K562 (cell line): Measurements from ENCODE around the gene LHPP. TPM values are rescaled to one million over a fixed set of nuclear protein-coding genes. Genes with fewer than 3 reads are reported as not detected.

Experiments
- ATAC-seq: fragments of 200-7000 bp; cut with Tn5 transposase; 3 replicates; pipeline ENCODE4 v1.9.1; 2020; ENCODE audit warnings: moderate library complexity
- BruUV-seq: library from RNA; stranded (reverse); fragments of 400-500 nt; replicated peaks from 2 replicates; lab custom pipeline; 2021; lab: Mats Ljungman, UMichigan
- CTCF ChIA-PET: fragments of 300-600 bp; formaldehyde crosslinking; extraction: SDS; loops from one replicate; lab custom pipeline; 2021; ENCODE audit warnings: low intra/inter-chr PET ratio; lab: Yijun Ruan, JAX
- POLR2A ChIA-PET: fragments of 300-600, 350-650 bp; sonication (Branson Sonifier 250); formaldehyde crosslinking; extraction: SDS; loops from one replicate; lab custom pipeline; 2021; ENCODE audit warnings: antibody characterized with exemption, inconsistent platforms; lab: Yijun Ruan, JAX
- DNase-seq, 4 experiments: peaks; one replicate each; pipeline versions ENCODE4 v3.0.0 to v3.0.0-alpha.2; 2011 to 2018; ENCODE audit warnings: low spot score in 3 of 4, mixed read lengths in 3 of 4; ENCODE audit errors: extremely low read depth in 1 of 4
- FAIRE-seq: peaks from 2 replicates; lab custom pipeline; 2011; peaks lifted over from hg19 to GRCh38; lab: Jason Lieb, UNC
- H2AFZ ChIP-seq: 2 replicates; pipeline ENCODE4 v1.6.0; 2011; ENCODE audit warnings: low read depth, low read length, control low read depth, inconsistent platforms
- H3K27ac ChIP-seq: fragments of 200-600 bp; 3 replicates; pipeline ENCODE4 v1.8.0; 2011; ENCODE audit warnings: low read depth, mild to moderate bottlenecking, control low read depth, inconsistent platforms, low read length, moderate library complexity, mixed read lengths; ENCODE audit errors: extremely low read depth
- H3K27me3 ChIP-seq, 2 experiments: fragments of 300-600 bp in 1 of 2; 2 replicates in 1 of 2; 3 replicates in 1 of 2; pipeline versions ENCODE4 v1.6.0 to v1.8.0; 2011; ENCODE audit warnings: inconsistent platforms in 2 of 2, low read length in 2 of 2, mild to moderate bottlenecking in 1 of 2, mixed read lengths in 1 of 2, moderate library complexity in 1 of 2; ENCODE audit not compliant: control insufficient read depth in 2 of 2, insufficient read depth in 2 of 2
- H3K36me3 ChIP-seq: fragments of 300-600 bp; 3 replicates; pipeline ENCODE4 v1.8.0; 2011; ENCODE audit warnings: mild to moderate bottlenecking, low read length, inconsistent platforms; ENCODE audit not compliant: control insufficient read depth, insufficient read depth
- H3K4me1 ChIP-seq, 2 experiments: fragments of 200-600 bp in 1 of 2; replicated peaks in 1 of 2; 2 replicates in 1 of 2; 3 replicates in 1 of 2; pipeline versions ENCODE4 v1.5.1 to v1.8.0; 2011; ENCODE audit warnings: inconsistent platforms in 2 of 2, low read length in 2 of 2, mild to moderate bottlenecking in 1 of 2, mixed read lengths in 1 of 2, moderate library complexity in 1 of 2; ENCODE audit not compliant: control insufficient read depth in 2 of 2, insufficient read depth in 2 of 2
- H3K4me2 ChIP-seq: 2 replicates; pipeline ENCODE4 v1.6.1; 2011; ENCODE audit warnings: low read length, control low read depth, inconsistent platforms, mixed read lengths; ENCODE audit not compliant: insufficient read depth
- H3K4me3 ChIP-seq: fragments of 200-600 bp; sonication (generic), shearing (Covaris generic); 2 replicates; pipeline ENCODE4 v1.5.1; 2016; ENCODE audit warnings: control low read depth, inconsistent platforms
- H3K79me2 ChIP-seq: fragments of 200-600 bp; 3 replicates; pipeline ENCODE4 v1.8.0; 2011; ENCODE audit warnings: low read length, inconsistent platforms; ENCODE audit not compliant: control insufficient read depth, insufficient read depth
- H3K9ac ChIP-seq, 2 experiments: 2 replicates each; pipeline versions ENCODE4 v1.6.0 to v1.6.1; 2011; ENCODE audit warnings: low read depth in 2 of 2, low read length in 2 of 2, control low read depth in 1 of 2, inconsistent platforms in 1 of 2, mild to moderate bottlenecking in 1 of 2, mixed read lengths in 1 of 2; ENCODE audit not compliant: insufficient read depth in 1 of 2
- H3K9me1 ChIP-seq: one replicate; pipeline ENCODE4 v1.6.0; 2011; ENCODE audit warnings: inconsistent platforms, mild to moderate bottlenecking, low read length, moderate library complexity; ENCODE audit not compliant: control insufficient read depth, insufficient read depth
- H3K9me3 ChIP-seq: replicated peaks from 2 replicates; pipeline ENCODE4 v1.5.1; 2011; ENCODE audit warnings: low read depth, low read length, inconsistent platforms; ENCODE audit not compliant: control insufficient read depth, insufficient read depth
- H4K20me1 ChIP-seq: replicated peaks from 2 replicates; pipeline ENCODE4 v1.6.1; 2011; ENCODE audit warnings: low read length, inconsistent platforms, mixed read lengths; ENCODE audit not compliant: control insufficient read depth, insufficient read depth
- ESRRA ChIP-seq: fragments of 450-650 bp; IDR thresholded peaks from 2 replicates; pipeline ENCODE4 v1.6.1; 2014; ENCODE audit warnings: low read depth, mild to moderate bottlenecking, moderate library complexity, borderline replicate concordance
- HNRNPL ChIP-seq: fragments of 200-400 bp; formaldehyde crosslinking; IDR thresholded peaks from 2 replicates; pipeline ENCODE4 v1.6.1; 2017; ENCODE audit warnings: low read depth, mild to moderate bottlenecking, low read length
- NFE2 ChIP-seq: IDR thresholded peaks from 2 replicates; pipeline ENCODE4 v1.6.1; 2014; ENCODE audit warnings: antibody characterized with exemption, low read depth
- PPARD ChIP-seq: fragments of 250-450 bp; sonication (Bioruptor Pico); IDR thresholded peaks from 2 replicates; pipeline ENCODE4 v1.8.0; 2022; ENCODE audit warnings: inconsistent platforms, mild to moderate bottlenecking, moderate library complexity
- RBM25 ChIP-seq: fragments of 200-400 bp; formaldehyde crosslinking; IDR thresholded peaks from 2 replicates; pipeline ENCODE4 v1.6.1; 2018; ENCODE audit warnings: low read length, low read depth, moderate library complexity; ENCODE audit not compliant: severe bottlenecking
- RUNX1 ChIP-seq: sonication (generic); IDR thresholded peaks from 2 replicates; pipeline ENCODE4 v1.6.1; 2016; ENCODE audit warnings: antibody characterized with exemption, low read depth
- WGBS: fragments of 100-300 bp; shearing (Covaris generic); methylation state at CpG from one replicate; pipeline ENCODE4 v1.1.6; 2016; ENCODE audit warnings: low coverage, mixed read lengths; ENCODE audit not compliant: insufficient coverage; ENCODE audit errors: missing lambda C conversion rate; 5-methylcytosine and 5-hydroxymethylcytosine counted together
- in situ Hi-C: fragments of 300-500 bp; cut with MboI; formaldehyde crosslinking; loops from 4 replicates; pipeline ENCODE4 v1.15.0; 2018; ENCODE audit warnings: inconsistent platforms, mixed read lengths
- intact Hi-C: fragments of 100-400 bp; cut with micrococcal nuclease; formaldehyde crosslinking; loops from 2 replicates; pipeline ENCODE4 v1.14.2; 2022
- polyA plus RNA-seq, 8 experiments: library from polyadenylated mRNA; depleted of rRNA in 4 of 8; stranded (reverse) in 5 of 8; unstranded in 3 of 8; fragments of >200 nt; fragmentation: Nextera tagmentation in 2 of 8; fragmentation: Illumina TruSeq in 1 of 8; extraction: Ambion mirVana in 2 of 8; extraction: Trizol in 1 of 8; gene quantifications; 2 replicates each; pipeline versions ENCODE4 v1.2.1 to v1.2.3, GENCODE V29; 2011 to 2014; ENCODE audit warnings: inconsistent platforms in 1 of 8, missing spikeins in 1 of 8
- total RNA-seq, 7 experiments: library from RNA; depleted of rRNA in 6 of 7; stranded (reverse); fragments of >200 nt in 6 of 7; fragmentation: Illumina TruSeq in 2 of 7; extraction: Trizol in 2 of 7; gene quantifications; 2 replicates each; pipeline versions ENCODE4 v1.2.1 to v1.2.3, GENCODE V29; 2011 to 2021; ENCODE audit warnings: low replicate concordance in 1 of 7
- TF ChIP-seq, protein P1 (sequence below): sonication (generic); formaldehyde crosslinking; IDR thresholded peaks from 2 replicates; pipeline ENCODE4 v1.8.1; 2023; ENCODE audit warnings: mild to moderate bottlenecking, missing genetic modification reagents

Gene LHPP
- total and polyA plus RNA-seq, 9 of the 15 experiments (the other 6 are each of a cell fraction or from before 2014, with no cell fraction given) = 0.34 to 7.4 (median 3.0) TPM

GRCh38 chr10:124512600-124512999 is 51.0 kb downstream of the LHPP start:
- no TSS peak for BruUV-seq
- Histone ChIP-seq H3K27me3 (peaks cover 0 to 17% of the 10 kb centered on the region in 2 experiments; a peak in 3 of 5 replicates), H3K4me3 (no peak overlapping the region), H3K36me3 (no peaks in the 10 kb centered on the region), H3K9me3 (no peaks in the 10 kb centered on the region), H3K79me2 (no peaks in the 10 kb centered on the region), H2AFZ (no peak overlapping the region), H3K4me1 (peaks cover 0 to 9% of the 10 kb centered on the region in 2 experiments; a peak in 2 of 5 replicates), H3K4me2 (no peak overlapping the region), H4K20me1 (no peaks in the 10 kb centered on the region; the same call in 1 of the 2 replicates), H3K9ac (no peak overlapping the region), H3K9me1 (no peaks in the 10 kb centered on the region), H3K27ac (no peak overlapping the region)
- CTCF ChIA-PET = no interaction called here
- 55% methylated on average over 4 of the region's 8 CpGs for WGBS
- POLR2A ChIA-PET = no interaction called here
- no peak for ATAC-seq
- TF ChIP-seq NFE2 = no peak
- TF ChIP-seq, protein P1, sequence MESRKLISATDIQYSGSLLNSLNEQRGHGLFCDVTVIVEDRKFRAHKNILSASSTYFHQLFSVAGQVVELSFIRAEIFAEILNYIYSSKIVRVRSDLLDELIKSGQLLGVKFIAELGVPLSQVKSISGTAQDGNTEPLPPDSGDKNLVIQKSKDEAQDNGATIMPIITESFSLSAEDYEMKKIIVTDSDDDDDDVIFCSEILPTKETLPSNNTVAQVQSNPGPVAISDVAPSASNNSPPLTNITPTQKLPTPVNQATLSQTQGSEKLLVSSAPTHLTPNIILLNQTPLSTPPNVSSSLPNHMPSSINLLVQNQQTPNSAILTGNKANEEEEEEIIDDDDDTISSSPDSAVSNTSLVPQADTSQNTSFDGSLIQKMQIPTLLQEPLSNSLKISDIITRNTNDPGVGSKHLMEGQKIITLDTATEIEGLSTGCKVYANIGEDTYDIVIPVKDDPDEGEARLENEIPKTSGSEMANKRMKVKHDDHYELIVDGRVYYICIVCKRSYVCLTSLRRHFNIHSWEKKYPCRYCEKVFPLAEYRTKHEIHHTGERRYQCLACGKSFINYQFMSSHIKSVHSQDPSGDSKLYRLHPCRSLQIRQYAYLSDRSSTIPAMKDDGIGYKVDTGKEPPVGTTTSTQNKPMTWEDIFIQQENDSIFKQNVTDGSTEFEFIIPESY = peak; percentile 44; the same call in 1 of the 2 replicates
- peak; percentile 82 for TF ChIP-seq ESRRA
- TF ChIP-seq RBM25 = peak; percentile 30
- TF ChIP-seq PPARD (CRISPR knock-in tag) = no peak
- TF ChIP-seq HNRNPL = no peak
- no peak for TF ChIP-seq RUNX1
- no peak for DNase-seq
- FAIRE-seq = no peak
- intact Hi-C loops (no loop called here), in situ Hi-C loops (loop anchor here (25.0 kb wide), 1 partner anchor 500 kb away; no protein-coding TSS in a partner anchor)
